ENCODE measurements around the gene TBC1D3I.

Gene TBC1D3I

GRCh38 chr17:36205637-36206485 lies 58.5 kb downstream of the TBC1D3I start:
- DNase-seq, result no peak

GRCh38 chr17:36204724-36205500 lies 59.5 kb downstream of the TBC1D3I start:
- DNase-seq, result no peak

Measured in NCI-H2081 (cell line).